GM12873 (cell line): Measurements from ENCODE around the gene HAT1.

Source experiments
- TF ChIP-seq, protein P1 (sequence below): IDR thresholded peaks from 2 replicates; pipeline ENCODE4 v1.5.1; 2012; ENCODE audit warnings: low read depth, mild to moderate bottlenecking, moderate library complexity, low read length, control low read depth; ENCODE audit not compliant: insufficient read depth; ENCODE audit errors: missing control alignments

HAT1 gene

DNA sequence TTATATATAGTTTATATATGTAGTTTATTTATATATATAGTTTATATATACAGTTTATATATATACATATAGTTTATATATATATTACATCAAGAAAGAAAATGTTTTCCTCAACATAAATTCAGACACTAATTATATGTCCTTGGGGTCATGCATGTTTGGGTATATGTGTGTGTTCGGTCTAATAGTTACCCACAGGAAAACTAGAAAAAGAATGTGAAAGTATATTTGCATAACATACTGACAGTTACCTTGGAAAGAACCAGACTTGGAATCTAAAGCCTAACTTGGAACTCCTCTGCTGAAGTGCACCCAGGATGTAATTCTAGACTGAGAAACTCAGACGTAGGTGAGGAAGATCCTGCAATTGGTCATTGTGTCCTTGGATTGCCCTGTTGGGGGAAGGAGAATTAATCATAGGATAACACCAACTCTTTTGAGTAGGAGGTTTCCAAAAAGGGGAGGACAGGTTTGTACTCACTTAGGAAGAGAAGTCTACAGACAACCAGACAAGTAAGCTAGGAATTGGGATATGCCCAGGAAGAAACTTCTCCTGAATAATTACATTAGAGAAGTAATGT is 19.3 kb upstream of the HAT1 start:
- TF ChIP-seq, protein P1, sequence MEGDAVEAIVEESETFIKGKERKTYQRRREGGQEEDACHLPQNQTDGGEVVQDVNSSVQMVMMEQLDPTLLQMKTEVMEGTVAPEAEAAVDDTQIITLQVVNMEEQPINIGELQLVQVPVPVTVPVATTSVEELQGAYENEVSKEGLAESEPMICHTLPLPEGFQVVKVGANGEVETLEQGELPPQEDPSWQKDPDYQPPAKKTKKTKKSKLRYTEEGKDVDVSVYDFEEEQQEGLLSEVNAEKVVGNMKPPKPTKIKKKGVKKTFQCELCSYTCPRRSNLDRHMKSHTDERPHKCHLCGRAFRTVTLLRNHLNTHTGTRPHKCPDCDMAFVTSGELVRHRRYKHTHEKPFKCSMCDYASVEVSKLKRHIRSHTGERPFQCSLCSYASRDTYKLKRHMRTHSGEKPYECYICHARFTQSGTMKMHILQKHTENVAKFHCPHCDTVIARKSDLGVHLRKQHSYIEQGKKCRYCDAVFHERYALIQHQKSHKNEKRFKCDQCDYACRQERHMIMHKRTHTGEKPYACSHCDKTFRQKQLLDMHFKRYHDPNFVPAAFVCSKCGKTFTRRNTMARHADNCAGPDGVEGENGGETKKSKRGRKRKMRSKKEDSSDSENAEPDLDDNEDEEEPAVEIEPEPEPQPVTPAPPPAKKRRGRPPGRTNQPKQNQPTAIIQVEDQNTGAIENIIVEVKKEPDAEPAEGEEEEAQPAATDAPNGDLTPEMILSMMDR = no peak

DNA sequence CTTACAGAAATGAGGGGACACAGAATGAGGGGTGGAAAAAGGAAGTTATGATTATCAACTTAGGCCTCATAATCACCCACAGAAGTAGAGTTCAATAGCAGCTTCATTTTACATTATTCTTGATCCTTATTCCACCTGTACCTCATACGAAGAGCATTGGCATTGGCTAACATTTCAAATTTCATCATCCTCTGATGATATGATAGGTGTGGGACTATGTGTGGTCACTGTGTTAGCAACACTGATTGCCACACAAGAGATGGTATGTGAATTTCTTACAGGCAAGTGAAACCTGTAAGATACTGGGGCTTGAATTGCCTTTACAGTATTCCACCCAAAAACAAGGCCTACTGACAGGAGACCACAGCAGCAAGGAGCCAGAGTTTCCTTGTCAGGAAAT is 14.0 kb upstream of the HAT1 start:
- TF ChIP-seq, protein P1 = no peak

DNA sequence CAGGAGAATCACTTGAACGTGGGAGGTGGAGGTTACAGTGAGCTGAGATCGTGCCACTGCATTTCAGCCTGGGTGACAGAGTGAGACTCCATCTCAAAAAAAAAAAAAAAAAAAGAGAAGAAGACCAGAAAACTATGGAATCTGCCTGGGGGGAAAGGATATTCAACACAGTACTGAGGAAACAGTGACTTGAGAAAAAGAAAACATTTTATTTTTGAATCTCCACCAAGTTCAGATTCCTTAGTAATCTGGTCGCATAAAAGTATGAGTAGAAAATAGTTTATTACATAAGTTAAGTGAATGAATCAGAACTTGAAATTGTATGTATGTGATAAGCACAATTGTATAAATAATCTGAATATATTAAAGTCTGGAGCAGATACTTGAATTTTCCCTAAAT is 13.0 kb upstream of the HAT1 start:
- TF ChIP-seq, protein P1 = no peak

- TF ChIP-seq, protein P1 = no peak
Observed at GRCh38 chr2:171910494-171910893, 11.8 kb upstream of the HAT1 start.

DNA sequence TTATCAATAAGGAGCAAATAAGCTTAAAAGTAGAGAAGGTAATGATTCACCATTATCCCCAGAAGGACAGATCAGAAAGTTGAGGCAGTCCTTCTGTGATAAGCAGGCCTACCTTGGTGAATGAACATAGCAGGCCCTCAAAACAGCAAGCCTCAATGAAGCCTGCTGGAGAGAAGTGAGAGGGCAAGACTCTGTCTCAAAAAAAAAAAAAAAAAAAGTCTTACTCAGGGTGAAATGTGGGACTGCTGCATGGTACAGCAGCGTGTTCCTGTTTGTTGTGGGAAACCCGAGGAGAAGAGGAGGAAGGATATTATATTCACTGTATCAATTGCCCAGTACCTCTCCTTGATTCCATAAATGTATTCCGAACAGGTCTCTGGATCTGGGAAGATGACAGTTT is 8.7 kb upstream of the HAT1 start:
- TF ChIP-seq, protein P1 = no peak

DNA sequence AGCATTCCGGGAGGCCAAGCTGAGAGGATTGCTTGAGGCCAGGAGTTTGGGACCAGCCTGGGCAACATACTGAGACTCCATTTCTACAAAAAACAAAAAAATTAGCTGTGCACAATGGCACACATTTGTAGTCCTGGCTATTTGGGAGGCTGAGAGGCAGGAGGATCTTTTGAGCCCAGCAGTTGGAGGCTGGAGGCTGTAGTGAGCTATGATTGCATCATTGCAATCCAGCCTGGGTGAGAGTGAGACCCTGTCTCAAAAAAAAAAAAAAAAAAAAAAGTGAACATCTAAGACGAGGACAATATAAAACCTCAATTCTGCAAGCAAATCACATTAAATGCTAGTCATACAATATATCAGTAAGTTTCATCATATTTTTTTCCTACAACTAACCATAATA is 2.8 kb upstream of the HAT1 start:
- TF ChIP-seq, protein P1 = no peak

GRCh38 chr2:171921970-171922229 is 361 bp upstream of the HAT1 start:
- TF ChIP-seq, protein P1 = no peak

GRCh38 chr2:171923206-171923605 is 945 bp downstream of the HAT1 start:
- TF ChIP-seq, protein P1 = no peak
